ENCODE measurements around the gene DPM2. TPM values are rescaled to one million over a fixed set of nuclear protein-coding genes. Genes with fewer than 3 reads are reported as not detected.
A peak's percentile ranks its signal among the peaks of the same experiment; 100 is the strongest.

DPM2 gene
- total and polyA plus RNA-seq, 2 of the 4 experiments (the other 2 are of a cell fraction), result 10.8 to 60.6 TPM

GRCh38 chr9:127974001-127974768 is 36.5 kb upstream of the DPM2 start:
- no peak overlapping the region for H2BK15ac ChIP-seq (ENCODE audit: low read depth, low read length)
- intact Hi-C loops (cut with micrococcal nuclease) (no loop called here), dilution Hi-C loops (cut with HindIII; ENCODE audit: low sequenced_read_pairs, unreplicated experiment) (no loop called here), in situ Hi-C loops (cut with MboI; ENCODE audit: low sequenced_read_pairs) (no loop called here)
- H3K4me3 ChIP-seq (ENCODE audit: insufficient read depth, low read depth, low read length), result no peak overlapping the region
- H2BK5ac ChIP-seq (ENCODE audit: low read depth, low read length, poor library complexity, severe bottlenecking), result no peak overlapping the region
- no peaks in the 10 kb centered on the region for H3K27me3 ChIP-seq (ENCODE audit: control insufficient read depth, insufficient read depth, low read length)
- H4K8ac ChIP-seq (ENCODE audit: low read depth in 2 of 2, low read length in 2 of 2), result no peak overlapping the region
- H3K27ac ChIP-seq (ENCODE audit: insufficient read depth, low read length), result no peak overlapping the region
- no TSS peak for BruUV-seq (replicated peaks)
- DNase-seq, result no peak
- H4K91ac ChIP-seq (ENCODE audit: insufficient read depth, low read depth, low read length), result no peak overlapping the region
- H2BK20ac ChIP-seq (ENCODE audit: low read depth, low read length), result no peak overlapping the region
- H2BK120ac ChIP-seq (ENCODE audit: low read depth, low read length), result no peak overlapping the region
- H3K9ac ChIP-seq (ENCODE audit: low read depth, low read length), result no peak overlapping the region
- no peak overlapping the region for H3K56ac ChIP-seq (ENCODE audit: extremely low read depth, insufficient read depth, low read length)
- H3K9me3 ChIP-seq (ENCODE audit: control insufficient read depth, insufficient read depth, low read length), result no peaks in the 10 kb centered on the region
- no peak for ATAC-seq (ENCODE audit: low read depth)
- H3K9me1 ChIP-seq (ENCODE audit: insufficient read depth, low read length), result peaks cover 12% of the 10 kb centered on the region
- H2AK9ac ChIP-seq (replicated peaks; ENCODE audit: low read depth, low read length, poor library complexity), result no peak overlapping the region
- TF ChIP-seq CEBPB (IDR thresholded peaks at IDR 0.05; ENCODE audit: low read depth, low read length) (no peak), RCOR1 (IDR thresholded peaks at IDR 0.05; ENCODE audit: insufficient replicate concordance, low read length) (no peak)
- TF ChIP-seq, protein P1, sequence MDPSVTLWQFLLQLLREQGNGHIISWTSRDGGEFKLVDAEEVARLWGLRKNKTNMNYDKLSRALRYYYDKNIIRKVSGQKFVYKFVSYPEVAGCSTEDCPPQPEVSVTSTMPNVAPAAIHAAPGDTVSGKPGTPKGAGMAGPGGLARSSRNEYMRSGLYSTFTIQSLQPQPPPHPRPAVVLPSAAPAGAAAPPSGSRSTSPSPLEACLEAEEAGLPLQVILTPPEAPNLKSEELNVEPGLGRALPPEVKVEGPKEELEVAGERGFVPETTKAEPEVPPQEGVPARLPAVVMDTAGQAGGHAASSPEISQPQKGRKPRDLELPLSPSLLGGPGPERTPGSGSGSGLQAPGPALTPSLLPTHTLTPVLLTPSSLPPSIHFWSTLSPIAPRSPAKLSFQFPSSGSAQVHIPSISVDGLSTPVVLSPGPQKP (IDR thresholded peaks at IDR 0.05; ENCODE audit: borderline replicate concordance, low read depth, low read length), result no peak
- H3K4me2 ChIP-seq (ENCODE audit: low read depth, low read length), result no peak overlapping the region
- H3K4ac ChIP-seq (ENCODE audit: low read depth, low read length), result no peak overlapping the region
- H2AFZ ChIP-seq (replicated peaks; ENCODE audit: low read length, poor library complexity), result no peak overlapping the region
- no peaks in the 10 kb centered on the region for H3K36me3 ChIP-seq (ENCODE audit: control insufficient read depth, insufficient read depth, low read length)
- peak overlapping the region; percentile 60 for H2AK5ac ChIP-seq (ENCODE audit: low read depth, low read length)
- H3K14ac ChIP-seq (replicated peaks; ENCODE audit: low read depth, low read length), result no peak overlapping the region; the same call in 1 of the 2 replicates
- peaks cover 86% of the 10 kb centered on the region for H4K20me1 ChIP-seq (ENCODE audit: insufficient read depth, low read length)
- H3K79me1 ChIP-seq (ENCODE audit: low read depth in 1 of 2, low read length in 2 of 2), result peaks cover 28 to 90% of the 10 kb centered on the region in 2 experiments
- ChIA-PET POLR2A (ENCODE audit: unreplicated experiment) (interaction anchor here (0.6 kb wide), 1 partner anchor 104 kb away, joined by 3 read pairs; no protein-coding TSS in a partner anchor), CTCF (no interaction called here)
- H3K4me1 ChIP-seq (ENCODE audit: control insufficient read depth, insufficient read depth, low read length), result peaks cover 45% of the 10 kb centered on the region
- H3K18ac ChIP-seq (ENCODE audit: low read depth, low read length), result no peak overlapping the region
- 47% methylated on average over 8 of the region's 12 CpGs; no CpG with 5 or more reads in 1 of the 2 experiments for WGBS, 2 experiments (ENCODE audit: extremely low coverage in 2 of 2, insufficient read length in 1 of 2)
- H4K5ac ChIP-seq (ENCODE audit: low read depth, low read length), result no peak overlapping the region
- H3K23ac ChIP-seq (ENCODE audit: low read depth, low read length), result 0 out of 2 replicates have a peak overlapping the region, but pooled peaks have one; percentile 2

Data from IMR-90 (cell line).